Measurements from ENCODE around the gene PIM1.

Gene PIM1

DNA sequence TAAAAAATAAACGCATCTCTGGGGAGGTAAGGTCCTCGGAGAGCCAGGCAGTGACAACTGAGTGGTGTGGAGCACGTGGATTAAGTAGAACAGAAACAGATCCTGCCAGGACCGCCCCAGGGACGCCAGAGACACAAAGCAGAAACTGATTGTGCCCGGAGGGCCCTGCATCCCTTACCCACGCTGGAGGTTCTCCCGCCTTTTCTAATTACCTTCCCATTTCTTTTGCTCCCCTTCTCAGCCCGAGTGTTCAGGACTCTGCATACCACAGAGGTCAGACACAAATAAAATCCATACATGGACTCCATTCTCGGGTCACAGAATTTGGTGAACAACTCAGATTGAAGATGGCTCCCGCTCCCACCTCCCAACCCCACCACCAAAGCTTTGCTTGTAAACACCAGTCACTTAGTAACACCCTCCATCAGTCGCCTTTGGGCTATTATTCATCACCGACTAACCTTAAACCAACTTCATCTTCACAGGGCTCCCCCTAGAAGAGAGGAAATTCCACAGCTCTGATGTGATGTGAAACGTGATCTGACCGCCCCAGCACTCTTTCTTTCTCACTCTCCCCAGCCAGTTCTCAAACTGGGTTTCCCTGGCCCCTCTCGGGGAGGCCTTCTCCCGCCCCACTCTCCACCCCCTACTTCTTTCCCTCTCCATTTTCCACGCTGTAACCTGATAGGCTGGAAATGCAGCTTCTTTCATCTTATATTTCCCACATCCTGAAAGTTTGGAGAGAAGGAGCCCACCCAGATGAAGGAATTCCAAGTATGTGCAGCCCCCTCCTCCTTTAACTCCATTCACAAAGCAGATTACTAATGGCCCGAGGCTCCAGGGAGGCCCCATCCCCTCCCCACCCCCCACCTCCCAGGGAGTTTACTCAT, 32.5 kb upstream of the PIM1 start:
- in situ Hi-C loops (cut with MboI; ENCODE audit: low sequenced_read_pairs), result no loop called here

DNA sequence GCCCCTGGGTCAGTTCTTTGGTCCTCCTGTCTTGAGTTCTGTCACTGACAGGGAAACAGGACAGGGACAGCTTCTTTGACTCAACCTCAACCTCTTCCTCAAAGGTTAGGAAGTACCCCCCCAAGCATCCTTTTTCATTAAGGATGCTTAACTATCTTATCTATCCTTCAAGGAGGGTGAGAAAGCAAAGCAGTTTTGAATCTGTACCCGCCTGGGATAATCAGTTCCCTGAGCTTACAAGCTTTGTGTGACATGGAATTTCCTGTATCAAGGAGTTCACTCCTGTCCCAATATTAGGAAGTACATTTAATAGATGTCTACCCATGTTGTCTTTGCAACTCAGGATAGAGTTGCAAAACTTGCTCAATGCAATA, 31.1 kb upstream of the PIM1 start:
- in situ Hi-C loops (cut with MboI; ENCODE audit: low sequenced_read_pairs), result no loop called here

DNA sequence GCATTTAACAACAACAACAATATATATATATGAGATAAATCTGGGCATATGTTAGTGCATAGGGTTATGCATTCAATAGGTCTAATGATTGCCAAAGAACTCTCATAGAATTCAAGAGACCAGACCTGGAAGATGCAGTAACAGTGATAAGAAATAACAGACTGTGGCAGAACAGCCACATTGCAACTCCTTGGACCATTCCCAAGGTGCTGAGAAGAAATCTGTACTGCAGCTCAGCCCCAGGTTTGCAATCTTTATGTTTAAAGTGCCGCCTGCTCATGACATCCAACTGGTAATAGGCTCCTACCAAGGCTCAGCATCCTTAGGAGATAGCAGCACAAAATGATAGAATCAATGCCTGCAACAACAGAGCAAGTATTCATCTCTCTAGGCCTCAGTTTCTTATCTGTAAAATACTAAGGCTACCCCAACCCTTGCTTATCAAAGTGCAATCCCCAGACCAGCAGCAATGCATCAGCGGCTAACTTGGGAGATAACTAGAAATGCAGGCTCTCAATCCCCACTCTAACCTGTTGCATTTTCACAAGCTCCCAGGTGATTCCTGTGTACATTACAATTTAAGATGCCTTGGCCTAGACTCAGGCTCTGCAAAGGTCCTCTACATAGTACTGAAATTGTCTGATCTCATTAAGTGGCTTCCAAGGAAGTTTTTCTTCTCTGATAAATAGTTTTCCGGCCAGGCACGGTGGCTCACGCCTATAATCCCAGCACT, 30.6 kb upstream of the PIM1 start:
- in situ Hi-C loops (cut with MboI; ENCODE audit: low sequenced_read_pairs), result no loop called here

DNA sequence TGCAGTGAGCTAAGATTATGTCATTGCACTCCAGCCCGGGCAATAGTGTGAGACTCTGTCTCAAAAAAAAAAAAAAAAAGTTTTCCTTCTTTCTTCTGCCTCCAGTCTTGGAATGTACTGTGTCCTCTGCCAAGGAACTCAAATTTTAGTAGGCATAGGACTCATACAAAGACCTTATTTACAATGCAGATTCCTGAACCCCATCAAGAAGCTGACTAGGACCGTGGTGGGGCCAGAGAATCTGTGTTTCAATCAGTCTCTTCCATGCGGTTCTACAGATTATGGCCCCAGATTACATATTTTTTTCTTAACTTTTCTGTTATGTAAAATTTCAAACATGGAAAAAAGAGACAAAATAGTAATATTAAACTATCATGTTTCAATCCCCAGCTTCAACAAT, 29.8 kb upstream of the PIM1 start:
- in situ Hi-C loops (cut with MboI; ENCODE audit: low sequenced_read_pairs), result no loop called here

DNA sequence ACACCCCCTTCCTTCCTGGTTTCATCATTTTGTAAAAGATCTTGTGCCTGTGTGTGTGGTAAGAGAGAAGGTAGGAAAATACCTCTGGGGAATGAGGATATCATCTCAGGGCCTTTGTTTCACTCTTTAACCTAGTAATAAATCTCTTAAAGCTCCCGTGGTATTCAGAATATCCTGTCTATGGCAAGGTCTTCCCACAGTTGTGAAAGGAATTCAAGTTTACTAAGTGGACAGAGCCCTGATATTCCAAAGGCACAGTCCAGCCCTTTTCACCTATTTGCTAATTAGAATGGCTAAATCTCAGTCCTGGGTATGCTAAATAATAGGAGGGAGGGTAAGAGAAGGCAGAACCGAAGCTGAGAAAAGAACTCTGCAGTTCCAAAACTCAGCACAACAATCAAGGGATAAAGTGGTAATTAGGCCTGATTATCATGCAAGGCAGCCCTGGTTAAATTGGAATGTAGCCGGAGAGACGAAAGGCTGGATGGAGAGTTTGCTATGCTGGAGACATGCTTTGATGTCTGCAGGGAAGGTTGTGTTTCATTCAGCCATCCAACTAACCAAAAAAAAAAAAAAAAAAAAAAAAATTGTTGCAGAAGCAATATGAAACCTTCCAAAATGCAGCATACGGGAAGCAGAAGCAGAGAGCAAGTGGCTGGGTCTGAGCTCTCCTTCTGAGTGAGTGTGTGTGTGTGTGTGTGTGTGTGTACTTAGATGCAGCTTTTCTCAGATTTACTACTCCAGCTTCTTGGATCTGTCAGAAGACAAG, 28.5 kb upstream of the PIM1 start:
- in situ Hi-C loops (cut with MboI; ENCODE audit: low sequenced_read_pairs), result no loop called here

DNA sequence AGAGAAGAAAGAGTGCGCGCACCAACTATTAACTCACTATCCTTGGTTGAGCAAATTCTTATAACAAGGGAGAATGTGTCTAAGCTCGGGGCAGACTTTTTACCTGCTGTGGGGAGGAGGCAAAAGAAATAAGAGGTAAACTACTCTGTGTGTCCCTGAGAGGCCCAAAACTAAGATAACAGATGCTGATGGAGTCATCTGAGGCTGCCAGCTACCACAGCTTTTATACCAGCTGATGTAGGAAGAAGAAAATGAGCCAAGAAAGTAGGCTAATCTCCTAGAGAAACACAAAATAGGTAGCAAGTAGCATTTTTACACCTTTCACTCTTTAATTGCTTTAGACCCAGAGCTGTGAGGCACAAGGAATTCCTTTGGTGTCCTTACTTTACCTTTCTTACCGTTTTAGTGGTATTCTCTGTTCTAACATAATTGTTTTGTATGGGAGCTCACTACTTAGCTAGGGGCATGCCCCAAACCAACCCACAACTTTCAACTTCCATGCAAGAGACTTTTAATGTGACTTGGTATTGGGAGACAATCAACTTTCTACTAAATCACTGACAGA, 27.8 kb upstream of the PIM1 start:
- in situ Hi-C loops (cut with MboI; ENCODE audit: low sequenced_read_pairs), result no loop called here

DNA sequence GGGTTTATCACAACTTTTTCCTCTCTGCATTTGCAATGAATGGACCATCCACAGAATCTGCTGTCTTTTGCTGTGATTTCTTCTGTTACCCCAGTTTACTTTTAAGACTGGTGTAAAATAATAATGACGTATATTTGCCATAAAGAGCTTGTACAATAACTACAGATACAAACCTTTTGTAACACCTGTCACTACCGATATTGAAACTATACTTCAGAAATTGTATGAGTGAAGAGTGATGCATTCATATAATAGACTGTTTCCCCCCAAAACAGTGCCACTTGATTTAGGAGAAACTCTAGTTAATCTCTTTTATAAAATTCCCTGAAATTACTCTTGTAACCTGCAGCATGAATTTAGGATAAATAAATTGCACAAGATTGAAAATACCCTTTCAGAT, 26.4 kb upstream of the PIM1 start:
- in situ Hi-C loops (cut with MboI; ENCODE audit: low sequenced_read_pairs), result no loop called here

DNA sequence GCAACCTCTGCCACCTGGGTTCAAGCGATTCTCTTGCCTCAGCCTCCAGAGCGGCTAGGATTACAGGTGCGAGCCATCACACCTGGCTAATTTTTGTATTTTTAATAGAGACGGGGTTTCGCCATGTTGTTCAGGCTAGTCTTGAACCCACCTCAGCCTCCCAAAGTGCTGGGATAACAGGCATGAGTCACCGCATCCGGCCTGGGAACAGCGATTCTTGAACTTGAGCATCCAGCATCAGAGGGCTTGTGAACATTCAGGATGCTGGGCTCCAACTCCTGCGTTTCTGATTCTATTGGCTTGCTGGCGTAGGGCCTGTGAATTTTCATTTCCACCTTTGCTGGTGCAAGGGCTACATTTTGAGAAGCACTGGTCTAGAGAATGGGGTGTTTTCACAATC, 24.5 kb upstream of the PIM1 start:
- in situ Hi-C loops (cut with MboI; ENCODE audit: low sequenced_read_pairs), result no loop called here

DNA sequence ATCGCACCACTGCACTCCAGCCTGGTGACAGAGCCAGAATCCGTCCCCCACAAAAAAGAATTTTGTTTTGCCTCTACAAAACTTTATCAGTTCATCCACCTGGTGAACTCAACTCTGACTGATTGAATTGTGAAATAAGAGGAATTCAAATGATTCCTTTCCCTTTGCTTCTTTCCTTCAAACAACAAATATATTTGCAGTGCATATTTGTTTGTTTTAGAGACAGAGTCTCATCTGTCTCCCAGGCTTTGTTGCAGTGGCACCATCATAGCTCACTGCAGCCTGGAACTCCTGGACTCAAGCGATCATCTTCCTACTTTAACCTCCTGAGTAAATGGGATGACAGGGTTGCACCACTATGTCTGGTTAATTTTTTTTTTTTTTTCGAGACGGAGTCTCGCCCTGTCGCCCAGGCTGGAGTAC, 23.2 kb upstream of the PIM1 start:
- in situ Hi-C loops (cut with MboI; ENCODE audit: low sequenced_read_pairs), result no loop called here

DNA sequence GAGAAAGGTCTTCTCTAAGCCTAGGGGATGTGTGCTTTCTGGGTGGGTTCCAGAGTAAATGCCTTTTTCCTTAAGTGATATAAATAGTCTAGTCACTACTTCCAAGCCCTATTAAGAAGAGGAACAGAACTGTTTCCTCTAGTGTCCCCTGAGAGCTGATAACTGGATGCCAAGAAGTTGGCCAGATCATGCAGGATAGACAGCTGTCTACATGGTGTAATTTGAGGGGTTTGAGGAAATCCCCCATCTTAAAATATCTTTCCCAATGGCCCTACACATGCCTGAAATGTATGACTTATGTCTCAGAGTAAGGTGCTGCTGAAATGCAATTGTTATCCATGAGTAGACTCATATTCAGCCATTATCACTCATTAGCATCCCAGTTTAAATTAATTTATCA, 20.2 kb upstream of the PIM1 start:
- in situ Hi-C loops (cut with MboI; ENCODE audit: low sequenced_read_pairs), result no loop called here

DNA sequence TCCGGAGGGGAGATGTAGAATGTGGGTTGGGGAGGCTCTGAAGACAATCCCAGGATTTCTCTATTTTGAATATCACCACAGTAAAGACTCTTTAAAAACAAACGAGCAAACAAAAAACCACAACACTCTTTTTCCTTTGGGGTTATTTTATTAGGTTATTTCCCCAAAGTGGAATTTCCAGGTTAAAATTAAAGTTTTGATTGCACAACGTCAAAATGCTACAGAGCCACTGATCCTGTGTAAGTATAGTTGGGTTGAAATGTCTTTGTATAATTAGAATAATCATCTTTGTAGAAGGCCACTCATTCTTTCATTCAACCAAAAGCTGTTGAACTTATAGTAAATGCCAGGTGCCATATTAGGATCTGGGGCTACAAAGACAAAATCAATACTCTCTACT, 19.6 kb upstream of the PIM1 start:
- in situ Hi-C loops (cut with MboI; ENCODE audit: low sequenced_read_pairs), result no loop called here

DNA sequence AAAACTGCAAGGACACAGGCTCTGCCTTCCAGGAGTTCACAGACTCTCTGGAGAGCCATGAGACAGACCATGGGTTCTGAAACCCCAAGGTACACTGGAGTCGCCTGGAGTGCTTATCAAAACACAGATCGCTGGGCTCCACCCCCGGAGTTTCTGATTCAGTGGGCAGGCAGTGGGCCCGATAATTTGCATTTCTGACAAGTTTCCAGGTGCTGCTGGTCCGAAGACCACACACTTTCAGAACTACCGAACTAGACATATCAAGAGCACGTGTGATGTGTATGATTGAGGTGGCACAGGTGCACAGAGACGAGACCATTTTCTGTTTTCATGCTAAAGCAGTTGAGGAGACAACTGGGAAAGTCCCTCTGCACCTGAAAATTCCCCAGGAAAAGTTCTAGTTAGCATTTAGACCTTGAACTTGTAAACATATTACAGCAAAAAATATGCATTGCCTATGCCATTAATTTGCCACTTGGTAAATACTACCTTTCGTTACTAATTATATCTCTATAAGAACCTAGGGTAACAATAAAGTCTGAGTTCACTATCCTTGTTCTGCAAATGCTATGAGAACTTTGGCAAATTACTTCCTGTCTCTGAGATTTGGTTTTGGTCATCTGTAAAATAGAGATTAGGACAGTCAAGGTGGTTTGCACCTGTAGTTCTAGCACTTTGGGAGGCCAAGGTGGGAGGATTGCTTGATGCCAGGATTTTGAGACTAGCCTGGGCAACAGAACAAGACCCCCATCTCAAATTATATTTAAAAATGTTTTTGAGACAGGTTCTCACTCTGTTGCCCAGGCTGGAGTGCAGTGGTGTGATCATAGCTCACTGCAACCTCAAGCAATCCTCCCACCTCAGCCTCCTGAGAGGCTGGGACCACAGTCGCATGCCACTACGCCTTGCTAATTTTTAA, 14.3 kb upstream of the PIM1 start:
- in situ Hi-C loops (cut with MboI; ENCODE audit: low sequenced_read_pairs), result no loop called here

DNA sequence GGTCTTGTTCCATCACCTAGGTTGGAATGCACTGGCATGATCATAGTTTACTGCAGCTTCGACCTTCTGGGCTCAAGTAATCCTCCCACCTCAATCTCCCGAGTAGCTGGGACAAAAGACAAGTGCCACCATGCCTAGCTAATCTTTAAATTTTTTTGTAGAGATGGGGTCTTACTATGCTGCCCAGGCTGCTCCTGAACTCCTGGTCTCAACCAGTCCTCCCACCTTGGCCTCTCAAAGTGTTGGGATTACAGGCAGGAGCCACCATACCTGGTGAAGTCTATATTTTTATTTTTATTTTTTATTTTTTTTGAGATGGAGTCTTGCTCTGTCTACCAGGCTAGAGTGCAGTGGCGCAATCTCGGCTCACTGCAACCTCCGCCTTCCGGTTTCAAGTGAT, 11.4 kb upstream of the PIM1 start:
- in situ Hi-C loops (cut with MboI; ENCODE audit: low sequenced_read_pairs), result no loop called here

DNA sequence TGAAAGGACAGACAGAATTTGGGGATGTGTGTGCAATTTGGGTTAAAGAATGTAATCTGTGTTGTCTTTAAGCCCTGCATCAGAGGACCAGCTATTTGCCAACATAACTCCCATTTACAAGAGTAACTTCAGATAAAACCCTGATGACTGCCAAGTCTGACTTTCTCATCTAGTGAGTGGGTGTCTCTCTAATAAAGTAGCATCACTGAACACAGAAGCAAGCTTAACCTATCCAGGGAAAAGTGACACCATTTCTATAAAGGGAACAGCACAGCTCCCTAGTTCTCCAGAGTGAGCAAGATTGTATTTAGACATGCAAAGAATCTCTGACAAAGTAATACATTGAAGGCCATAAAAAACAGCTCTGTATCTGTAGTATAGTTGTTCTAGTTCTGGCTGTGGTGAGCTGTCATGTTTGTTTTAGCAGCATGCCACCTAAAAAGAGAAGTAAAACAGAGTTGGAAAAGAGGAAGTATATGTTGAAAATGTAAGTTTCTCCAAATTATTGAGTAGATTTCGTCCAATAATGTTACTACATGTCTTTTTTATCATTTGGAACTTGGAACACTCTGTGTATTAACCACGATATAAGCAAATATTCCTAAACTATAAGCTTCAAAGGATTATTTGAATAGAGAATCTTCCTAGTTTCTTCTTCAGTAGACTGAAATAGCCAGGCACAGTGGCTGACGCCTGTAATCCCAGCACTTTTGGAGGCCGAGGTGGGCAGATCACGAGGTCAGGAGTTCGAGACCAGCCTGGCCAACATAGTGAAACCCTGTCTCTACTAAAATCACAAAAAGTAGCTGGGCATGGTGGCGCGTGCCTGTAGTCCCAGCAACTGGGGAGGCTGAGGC, 8.8 kb upstream of the PIM1 start:
- in situ Hi-C loops (cut with MboI; ENCODE audit: low sequenced_read_pairs), result no loop called here

DNA sequence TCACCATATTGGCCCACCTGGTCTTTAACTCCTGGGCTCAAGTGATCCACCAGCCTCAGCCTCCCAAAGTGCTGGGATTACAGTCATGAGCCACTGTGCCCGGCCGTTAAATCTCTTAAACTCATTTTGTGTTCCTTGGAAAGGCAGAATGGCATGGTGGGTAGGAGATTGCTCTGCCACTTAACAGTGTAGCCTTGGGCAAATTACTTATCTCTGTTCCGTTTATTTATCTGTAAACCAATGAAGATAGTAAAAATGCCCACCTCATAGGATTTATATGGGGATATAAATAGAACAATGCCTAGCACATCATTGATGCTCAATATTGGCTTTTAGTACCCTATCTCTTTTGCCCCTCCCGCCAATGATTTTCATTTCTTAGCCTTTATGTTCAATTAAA, 7.2 kb upstream of the PIM1 start:
- in situ Hi-C loops (cut with MboI; ENCODE audit: low sequenced_read_pairs), result no loop called here

DNA sequence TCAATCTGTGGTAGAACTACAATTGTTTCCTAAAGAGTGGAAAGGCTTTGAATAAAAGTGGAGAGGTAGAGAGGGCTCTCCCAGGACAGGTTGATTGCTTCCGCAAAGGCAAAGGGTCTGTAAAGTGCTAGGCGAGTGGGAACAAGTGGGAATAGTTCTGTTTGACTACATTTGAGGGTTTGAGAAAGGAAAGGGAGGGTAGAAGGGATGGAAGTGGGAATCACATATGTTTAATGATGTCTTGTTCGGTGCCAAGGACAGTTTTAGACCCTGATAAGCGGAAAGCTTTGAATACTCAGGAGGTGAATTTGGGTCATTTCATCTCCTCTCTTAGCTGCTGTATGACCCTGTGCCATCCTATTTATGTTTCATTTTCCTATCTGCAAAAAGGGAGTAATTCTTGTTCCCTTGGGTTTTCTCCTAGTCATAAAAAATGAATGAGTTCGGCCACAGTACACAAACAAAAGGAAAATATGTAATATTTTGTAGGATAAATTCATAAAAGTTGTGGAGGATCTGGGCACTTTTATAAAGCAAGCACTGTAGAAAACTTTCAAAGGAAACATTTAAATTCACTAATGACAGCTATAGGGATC, 1.7 kb upstream of the PIM1 start:
- in situ Hi-C loops (cut with MboI; ENCODE audit: low sequenced_read_pairs), result no loop called here

DNA sequence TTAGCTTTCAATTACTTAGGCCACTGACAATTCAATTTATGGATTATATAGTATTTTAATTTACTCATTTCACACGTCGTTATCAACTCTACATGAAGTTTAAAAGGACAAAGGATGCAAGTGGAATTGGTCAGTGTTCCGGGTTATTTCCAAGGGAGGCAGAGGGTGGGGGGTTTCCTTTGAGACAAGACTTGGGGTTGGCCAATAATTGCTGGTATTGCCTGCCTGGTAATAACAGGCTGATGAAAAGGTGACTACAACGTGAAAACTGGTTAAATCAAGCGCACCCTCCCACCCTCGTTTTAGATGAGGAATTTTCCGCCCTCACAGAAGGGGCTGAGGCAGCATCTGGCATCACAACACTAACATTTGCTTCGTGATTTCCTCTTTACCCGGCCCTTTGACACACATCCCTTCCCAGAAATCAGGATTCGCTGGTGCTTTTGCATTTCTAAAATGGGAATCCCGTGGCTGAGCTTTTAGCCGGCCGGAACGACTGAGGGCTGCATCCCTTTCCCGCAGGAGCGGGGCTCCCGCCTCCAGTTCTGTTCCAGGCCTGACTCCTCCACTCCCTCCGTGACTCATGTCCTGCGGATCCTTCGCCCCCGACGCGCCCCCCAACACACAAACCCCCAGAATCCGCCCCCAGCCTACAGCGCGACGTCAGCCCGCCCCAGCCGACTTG, 999 bp upstream of the PIM1 start:
- in situ Hi-C loops (cut with MboI; ENCODE audit: low sequenced_read_pairs), result no loop called here

Data from HL-60/S4 treated with retinoic acid at 250 ng/mL for 4 days and 3 days (cell line).